GM19351 (cell line): ENCODE results near the gene TNIK.
"Not testable (repeated sequence)": the region's sequence is repeated elsewhere in the genome, so short reads cannot be mapped to it uniquely, and the experiment has no call there.

Experiments
- ATAC-seq: cut with Tn5 transposase; IDR thresholded peaks from one replicate; pipeline ENCODE4 v1.9.1; 2021; ENCODE audit warnings: mild to moderate bottlenecking, moderate library complexity; ENCODE audit not compliant: unreplicated experiment

TNIK gene

GRCh38 chr3:171287761-171288160, 172.4 kb downstream of the TNIK start:
- ATAC-seq: not testable (repeated sequence)

- peak; percentile 53 for ATAC-seq
These were observed 173.5 kb downstream of the TNIK start for GRCh38 chr3:171286580-171287249.

- peak; percentile 44 for ATAC-seq
These were observed 174.9 kb downstream of the TNIK start for GRCh38 chr3:171285287-171285686.

- peak; percentile 37 for ATAC-seq
These were observed 175.7 kb downstream of the TNIK start for GRCh38 chr3:171284308-171285075.

- ATAC-seq: no peak
These were observed 176.4 kb downstream of the TNIK start for GRCh38 chr3:171283848-171284222.

GRCh38 chr3:171283183-171283847, 176.9 kb downstream of the TNIK start:
- no peak for ATAC-seq

- ATAC-seq: no peak
These were observed 178.2 kb downstream of the TNIK start for GRCh38 chr3:171282041-171282440.

GRCh38 chr3:171281256-171281992, 178.8 kb downstream of the TNIK start:
- ATAC-seq: no peak

- ATAC-seq: no peak
These were observed 180.2 kb downstream of the TNIK start for GRCh38 chr3:171279972-171280371.

- ATAC-seq: no peak
These were observed 182.0 kb downstream of the TNIK start for GRCh38 chr3:171278299-171278590.

- no peak for ATAC-seq
These were observed 182.5 kb downstream of the TNIK start for GRCh38 chr3:171277456-171278298.

- no peak for ATAC-seq
These were observed 183.3 kb downstream of the TNIK start for GRCh38 chr3:171276923-171277322.

- no peak for ATAC-seq
These were observed 186.0 kb downstream of the TNIK start for GRCh38 chr3:171274222-171274621.

GRCh38 chr3:171270541-171270940, 189.7 kb downstream of the TNIK start:
- ATAC-seq: no peak

- peak; percentile 56 for ATAC-seq
These were observed 190.7 kb downstream of the TNIK start for GRCh38 chr3:171269542-171269941.

- ATAC-seq: no peak
These were observed 191.5 kb downstream of the TNIK start for GRCh38 chr3:171268677-171269076.

- no peak for ATAC-seq
These were observed 193.1 kb downstream of the TNIK start for GRCh38 chr3:171267104-171267503.

- no peak for ATAC-seq
These were observed 193.5 kb downstream of the TNIK start for GRCh38 chr3:171266740-171267073.

GRCh38 chr3:171266034-171266739, 194.0 kb downstream of the TNIK start:
- no peak for ATAC-seq

GRCh38 chr3:171264758-171265157, 195.4 kb downstream of the TNIK start:
- no peak for ATAC-seq
